WERI-Rb-1 (cell line): ENCODE data around the gene COL27A1.

ENCODE experiments used
- DNase-seq: peaks from one replicate; pipeline ENCODE4 v3.0.0-alpha.2; 2020
- H3K27ac ChIP-seq: fragments of 250-450 bp; sonication (Bioruptor Pico); 2 replicates; pipeline ENCODE4 v1.5.1; 2020; ENCODE audit warnings: mild to moderate bottlenecking, moderate library complexity
- H3K27me3 ChIP-seq: fragments of 250-450 bp; sonication (Bioruptor Pico); 2 replicates; pipeline ENCODE4 v1.5.1; 2021; ENCODE audit warnings: mild to moderate bottlenecking, low read depth, moderate library complexity; ENCODE audit not compliant: insufficient read depth, severe bottlenecking
- H3K36me3 ChIP-seq: fragments of 250-450 bp; sonication (Bioruptor Pico); 2 replicates; pipeline ENCODE4 v1.5.1; 2020; ENCODE audit warnings: mild to moderate bottlenecking, moderate library complexity
- H3K4me3 ChIP-seq: 2 replicates; pipeline ENCODE4 v1.5.1; 2011; ENCODE audit warnings: low read depth, mild to moderate bottlenecking, control low read depth, low read length
- H3K9me3 ChIP-seq: fragments of 250-450 bp; sonication (Bioruptor Pico); 2 replicates; pipeline ENCODE4 v1.5.1; 2021; ENCODE audit warnings: mild to moderate bottlenecking, moderate library complexity; ENCODE audit not compliant: severe bottlenecking
- CTCF ChIP-seq: IDR thresholded peaks from 2 replicates; pipeline ENCODE4 v1.5.1; 2011; ENCODE audit warnings: low read depth, mild to moderate bottlenecking, control low read depth, inconsistent platforms, low read length

COL27A1 gene

GRCh38 chr9:114202396-114202795 lies 47.1 kb downstream of the COL27A1 start:
- Histone ChIP-seq H3K27ac (no peak overlapping the region), H3K9me3 (no peaks in the 10 kb centered on the region), H3K36me3 (peaks cover 44% of the 10 kb centered on the region), H3K27me3 (no peaks in the 10 kb centered on the region), H3K4me3 (no peak overlapping the region)
- TF ChIP-seq CTCF = no peak
- DNase-seq = no peak

GRCh38 chr9:114202849-114203248 lies 47.5 kb downstream of the COL27A1 start:
- TF ChIP-seq CTCF = no peak
- H3K36me3 ChIP-seq = peaks cover 46% of the 10 kb centered on the region
- no peak overlapping the region for H3K4me3 ChIP-seq
- no peak for DNase-seq
- H3K27me3 ChIP-seq = no peaks in the 10 kb centered on the region
- no peak overlapping the region for H3K27ac ChIP-seq
- no peaks in the 10 kb centered on the region for H3K9me3 ChIP-seq

- DNase-seq = no peak
- H3K27me3 ChIP-seq = no peaks in the 10 kb centered on the region
- TF ChIP-seq CTCF = no peak
- H3K9me3 ChIP-seq = no peaks in the 10 kb centered on the region
- H3K4me3 ChIP-seq = no peak overlapping the region
- no peak overlapping the region for H3K27ac ChIP-seq
- H3K36me3 ChIP-seq = peaks cover 42% of the 10 kb centered on the region
These were observed 48.2 kb downstream of the COL27A1 start for GRCh38 chr9:114203410-114204140.

GRCh38 chr9:114204265-114204664 lies 48.9 kb downstream of the COL27A1 start:
- Histone ChIP-seq H3K4me3 (no peak overlapping the region), H3K27ac (no peak overlapping the region), H3K27me3 (no peaks in the 10 kb centered on the region), H3K9me3 (no peaks in the 10 kb centered on the region), H3K36me3 (peaks cover 47% of the 10 kb centered on the region)
- DNase-seq = no peak
- TF ChIP-seq CTCF = no peak

- TF ChIP-seq CTCF = no peak
- Histone ChIP-seq H3K27me3 (no peaks in the 10 kb centered on the region), H3K36me3 (peaks cover 55% of the 10 kb centered on the region), H3K9me3 (no peaks in the 10 kb centered on the region), H3K4me3 (no peak overlapping the region), H3K27ac (no peak overlapping the region)
- no peak for DNase-seq
These were observed 50.1 kb downstream of the COL27A1 start for GRCh38 chr9:114205171-114206015.
